ENCODE data around the gene PRDM5. TPM values are rescaled to one million over a fixed set of nuclear protein-coding genes. Genes with fewer than 3 reads are reported as not detected.

PRDM5 gene
- total and polyA plus RNA-seq, 5 donors from 2014 or later, result 0.07 to 0.67 (median 0.11) TPM; not detected in 2

DNA sequence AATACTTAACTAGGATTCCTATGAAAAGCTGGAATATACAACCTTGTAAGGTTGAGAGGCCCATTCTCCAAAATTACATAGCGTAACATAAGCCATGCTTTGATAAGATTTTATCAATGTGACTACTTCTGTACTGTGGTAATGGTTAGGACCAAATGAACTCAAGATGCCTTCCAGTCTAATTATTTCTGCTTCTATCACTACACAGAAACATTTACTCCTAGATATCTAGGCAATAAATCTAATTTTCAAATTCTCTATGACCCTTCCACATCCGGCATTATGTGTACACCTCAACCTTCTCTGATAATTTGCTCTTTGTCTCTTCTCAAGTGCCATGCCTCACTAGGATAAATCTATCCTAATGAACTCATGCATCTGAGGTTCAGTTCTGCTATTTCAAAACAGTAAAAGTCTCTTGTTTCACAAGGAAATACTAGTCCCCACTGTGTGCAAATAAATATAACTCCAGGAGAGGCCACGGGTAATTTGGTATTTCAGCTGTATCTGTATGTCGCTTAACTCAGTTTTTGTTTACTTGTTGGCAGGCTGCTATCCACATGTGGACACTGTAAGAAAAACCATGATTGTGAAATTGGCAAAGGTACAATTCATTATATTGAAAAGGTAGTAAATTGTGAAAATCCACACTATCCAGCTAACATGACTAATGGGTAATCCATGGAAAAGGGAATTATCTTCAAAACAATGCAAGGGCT is 93.3 kb downstream of the PRDM5 start:
- no peak overlapping the region for H3K27ac Mint-ChIP-seq
- H3K9me3 Mint-ChIP-seq, result peaks cover 0 to 6% (median 2%) of the 10 kb centered on the region in 7 donors
- H3K27me3 Mint-ChIP-seq, result peaks cover 12% of the 10 kb centered on the region
- Histone ChIP-seq H3K9me3 (ENCODE audit: control insufficient read depth in 2 of 2, low read length in 2 of 2) (no peaks in the 10 kb centered on the region), H3K4me1 (ENCODE audit: control insufficient read depth, insufficient read depth, low read length, poor library complexity, severe bottlenecking) (no peaks in the 10 kb centered on the region), H3K27me3 (ENCODE audit: control insufficient read depth, insufficient read depth, low read length) (peaks cover 8% of the 10 kb centered on the region), H3K36me3 (ENCODE audit: control insufficient read depth, insufficient read depth, low read length) (no peaks in the 10 kb centered on the region), H3K27ac (ENCODE audit: insufficient read depth, low read length, poor library complexity, severe bottlenecking) (no peak overlapping the region), H3K4me3 (ENCODE audit: low read depth, low read length) (no peak overlapping the region)
- no peaks in the 10 kb centered on the region for H3K4me1 Mint-ChIP-seq
- DNase-seq (no peak), ATAC-seq (ENCODE audit: low read depth in 2 of 2) (no peak)
- no peak overlapping the region for H3K4me3 Mint-ChIP-seq
- H3K36me3 Mint-ChIP-seq, result no peaks in the 10 kb centered on the region

DNA sequence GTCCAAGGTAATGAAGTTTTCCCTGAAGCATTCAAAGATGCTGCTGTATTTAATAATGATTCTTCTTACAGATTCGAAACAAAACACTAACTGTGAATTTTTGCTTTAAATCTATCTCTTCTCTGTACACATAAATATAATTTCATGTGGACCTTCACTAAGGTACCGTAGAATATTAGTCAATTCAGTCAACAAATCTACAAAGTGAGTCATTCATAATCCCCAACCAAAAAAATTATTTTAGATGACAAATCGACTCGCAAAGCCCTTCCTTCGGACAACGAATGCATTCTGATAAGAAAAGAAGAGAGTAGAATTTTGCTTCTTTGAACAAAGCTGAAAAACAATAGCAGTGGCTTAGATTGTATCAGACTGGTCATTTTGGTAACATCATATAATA is 95.7 kb downstream of the PRDM5 start:
- H3K4me3 ChIP-seq (ENCODE audit: low read depth, low read length), result no peak overlapping the region
- H3K4me1 ChIP-seq (ENCODE audit: control insufficient read depth, insufficient read depth, low read length, poor library complexity, severe bottlenecking), result no peaks in the 10 kb centered on the region
- no peaks in the 10 kb centered on the region for H3K9me3 ChIP-seq (ENCODE audit: control insufficient read depth in 2 of 2, low read length in 2 of 2)
- H3K27me3 Mint-ChIP-seq, result peaks cover 12% of the 10 kb centered on the region
- no peaks in the 10 kb centered on the region for H3K36me3 ChIP-seq (ENCODE audit: control insufficient read depth, insufficient read depth, low read length)
- no peaks in the 10 kb centered on the region for H3K4me1 Mint-ChIP-seq
- H3K36me3 Mint-ChIP-seq, result no peaks in the 10 kb centered on the region
- no peak overlapping the region for H3K27ac Mint-ChIP-seq
- DNase-seq (no peak), ATAC-seq (ENCODE audit: low read depth in 2 of 2) (no peak)
- H3K27me3 ChIP-seq (ENCODE audit: control insufficient read depth, insufficient read depth, low read length), result peaks cover 8% of the 10 kb centered on the region
- H3K4me3 Mint-ChIP-seq, result no peak overlapping the region
- peaks cover 0 to 3% (median 0%) of the 10 kb centered on the region in 7 donors for H3K9me3 Mint-ChIP-seq
- H3K27ac ChIP-seq (ENCODE audit: insufficient read depth, low read length, poor library complexity, severe bottlenecking), result no peak overlapping the region

DNA sequence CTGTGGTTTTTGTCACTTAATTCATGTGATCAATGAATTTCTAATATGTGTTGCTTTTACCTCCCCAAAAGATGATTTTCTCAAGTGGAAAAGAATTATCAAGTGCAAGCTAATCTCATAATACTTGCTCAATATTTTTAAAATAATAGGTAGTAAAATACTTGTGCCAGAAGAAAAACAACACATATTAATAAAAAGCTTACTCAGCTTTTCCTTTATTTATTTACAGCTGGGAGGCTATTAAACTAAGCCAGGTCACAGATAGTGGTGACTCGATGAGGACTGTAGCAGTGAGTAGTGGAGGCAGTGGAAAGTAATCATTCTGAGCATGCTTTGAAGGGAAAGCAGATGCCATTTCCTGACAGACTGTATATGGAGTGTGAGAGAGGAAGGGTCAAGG is 96.1 kb downstream of the PRDM5 start:
- H3K36me3 Mint-ChIP-seq, result no peaks in the 10 kb centered on the region
- H3K27ac Mint-ChIP-seq, result no peak overlapping the region
- ATAC-seq (ENCODE audit: low read depth in 2 of 2) (no peak), DNase-seq (no peak)
- peaks cover 12% of the 10 kb centered on the region for H3K27me3 Mint-ChIP-seq
- Histone ChIP-seq H3K4me1 (ENCODE audit: control insufficient read depth, insufficient read depth, low read length, poor library complexity, severe bottlenecking) (no peaks in the 10 kb centered on the region), H3K27ac (ENCODE audit: insufficient read depth, low read length, poor library complexity, severe bottlenecking) (no peak overlapping the region), H3K9me3 (ENCODE audit: control insufficient read depth in 2 of 2, low read length in 2 of 2) (no peaks in the 10 kb centered on the region), H3K36me3 (ENCODE audit: control insufficient read depth, insufficient read depth, low read length) (no peaks in the 10 kb centered on the region), H3K27me3 (ENCODE audit: control insufficient read depth, insufficient read depth, low read length) (peaks cover 8% of the 10 kb centered on the region), H3K4me3 (ENCODE audit: low read depth, low read length) (no peak overlapping the region)
- no peak overlapping the region for H3K4me3 Mint-ChIP-seq
- no peaks in the 10 kb centered on the region for H3K4me1 Mint-ChIP-seq
- H3K9me3 Mint-ChIP-seq, result peaks cover 0 to 3% (median 0%) of the 10 kb centered on the region in 7 donors

DNA sequence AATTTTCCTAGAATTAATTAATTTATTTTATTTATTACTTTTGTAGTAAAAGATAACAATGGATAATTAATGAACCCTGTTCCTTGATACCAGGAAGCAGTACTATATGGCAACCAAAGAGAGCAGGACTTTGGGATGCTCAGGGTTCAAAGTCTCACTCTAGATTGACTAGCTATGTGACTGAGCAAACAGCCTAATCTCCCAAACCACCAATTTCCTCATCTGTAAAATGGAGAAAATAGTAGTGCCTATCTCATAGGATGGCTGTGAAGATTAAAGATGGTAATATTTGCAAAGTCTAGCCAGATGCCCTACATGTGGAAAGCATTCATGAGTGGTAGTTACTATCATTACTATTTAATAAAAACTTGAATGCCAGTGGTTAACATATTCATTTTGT is 97.6 kb downstream of the PRDM5 start:
- H3K4me1 ChIP-seq (ENCODE audit: control insufficient read depth, insufficient read depth, low read length, poor library complexity, severe bottlenecking), result no peaks in the 10 kb centered on the region
- Mint-ChIP-seq H3K36me3 (no peaks in the 10 kb centered on the region), H3K27ac (no peak overlapping the region), H3K4me3 (no peak overlapping the region), H3K4me1 (peaks cover 0 to under 1% (median 0%) of the 10 kb centered on the region in 4 donors), H3K9me3 (peaks cover 0 to 3% (median 0%) of the 10 kb centered on the region in 7 donors), H3K27me3 (peaks cover 8% of the 10 kb centered on the region)
- no peaks in the 10 kb centered on the region for H3K36me3 ChIP-seq (ENCODE audit: control insufficient read depth, insufficient read depth, low read length)
- H3K27me3 ChIP-seq (ENCODE audit: control insufficient read depth, insufficient read depth, low read length), result peaks cover 5% of the 10 kb centered on the region
- no peak overlapping the region for H3K27ac ChIP-seq (ENCODE audit: insufficient read depth, low read length, poor library complexity, severe bottlenecking)
- ATAC-seq (ENCODE audit: low read depth in 2 of 2) (no peak), DNase-seq (no peak)
- H3K9me3 ChIP-seq (ENCODE audit: control insufficient read depth in 2 of 2, low read length in 2 of 2), result no peaks in the 10 kb centered on the region
- H3K4me3 ChIP-seq (ENCODE audit: low read depth, low read length), result no peak overlapping the region

GRCh38 chr4:120821977-120822376 is 100.5 kb downstream of the PRDM5 start:
- Histone ChIP-seq H3K4me3 (ENCODE audit: low read depth, low read length) (no peak overlapping the region), H3K36me3 (ENCODE audit: control insufficient read depth, insufficient read depth, low read length) (no peaks in the 10 kb centered on the region), H3K27ac (ENCODE audit: insufficient read depth, low read length, poor library complexity, severe bottlenecking) (no peak overlapping the region), H3K9me3 (ENCODE audit: control insufficient read depth in 2 of 2, low read length in 2 of 2) (no peaks in the 10 kb centered on the region), H3K27me3 (ENCODE audit: control insufficient read depth, insufficient read depth, low read length) (no peaks in the 10 kb centered on the region), H3K4me1 (ENCODE audit: control insufficient read depth, insufficient read depth, low read length, poor library complexity, severe bottlenecking) (no peaks in the 10 kb centered on the region)
- Mint-ChIP-seq H3K36me3 (no peaks in the 10 kb centered on the region), H3K27ac (no peak overlapping the region), H3K4me1 (peaks cover 0 to 4% (median 0%) of the 10 kb centered on the region in 4 donors), H3K9me3 (peaks cover 0 to 3% (median 0%) of the 10 kb centered on the region in 7 donors), H3K4me3 (no peak overlapping the region), H3K27me3 (peaks cover 4% of the 10 kb centered on the region)
- no peak for DNase-seq
- ATAC-seq (ENCODE audit: low read depth in 2 of 2), result no peak

DNA sequence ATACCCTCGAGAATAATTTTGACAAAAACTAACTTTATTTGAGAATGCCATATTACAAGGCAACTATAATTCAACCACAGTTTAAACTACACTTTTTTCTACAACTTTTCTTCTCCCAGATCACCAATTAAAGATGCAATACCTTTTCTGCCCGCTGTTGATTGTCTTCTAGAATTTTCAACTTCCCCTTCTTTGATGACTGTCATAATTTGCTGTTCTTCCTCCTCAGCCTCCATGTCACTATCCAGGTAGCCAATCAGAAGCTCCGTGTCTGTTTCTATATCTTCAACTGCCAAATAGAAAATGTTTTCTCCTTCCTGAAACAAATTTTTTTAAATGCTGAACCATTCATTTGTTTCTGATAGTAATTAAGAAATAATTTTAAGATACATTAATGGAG is 101.5 kb downstream of the PRDM5 start:
- no peaks in the 10 kb centered on the region for H3K9me3 ChIP-seq (ENCODE audit: control insufficient read depth in 2 of 2, low read length in 2 of 2)
- H3K4me3 Mint-ChIP-seq, result no peak overlapping the region
- ATAC-seq (ENCODE audit: low read depth in 2 of 2) (no peak), DNase-seq (no peak)
- H3K9me3 Mint-ChIP-seq, result peaks cover 0 to 2% (median 0%) of the 10 kb centered on the region in 7 donors
- no peak overlapping the region for H3K4me3 ChIP-seq (ENCODE audit: low read depth, low read length)
- no peak overlapping the region for H3K27ac Mint-ChIP-seq
- H3K4me1 Mint-ChIP-seq, result peaks cover 0 to 4% (median 0%) of the 10 kb centered on the region in 4 donors
- no peaks in the 10 kb centered on the region for H3K36me3 Mint-ChIP-seq
- H3K27ac ChIP-seq (ENCODE audit: insufficient read depth, low read length, poor library complexity, severe bottlenecking), result no peak overlapping the region
- H3K27me3 Mint-ChIP-seq, result peaks cover 4% of the 10 kb centered on the region
- no peaks in the 10 kb centered on the region for H3K27me3 ChIP-seq (ENCODE audit: control insufficient read depth, insufficient read depth, low read length)
- H3K4me1 ChIP-seq (ENCODE audit: control insufficient read depth, insufficient read depth, low read length, poor library complexity, severe bottlenecking), result no peaks in the 10 kb centered on the region
- H3K36me3 ChIP-seq (ENCODE audit: control insufficient read depth, insufficient read depth, low read length), result no peaks in the 10 kb centered on the region

DNA sequence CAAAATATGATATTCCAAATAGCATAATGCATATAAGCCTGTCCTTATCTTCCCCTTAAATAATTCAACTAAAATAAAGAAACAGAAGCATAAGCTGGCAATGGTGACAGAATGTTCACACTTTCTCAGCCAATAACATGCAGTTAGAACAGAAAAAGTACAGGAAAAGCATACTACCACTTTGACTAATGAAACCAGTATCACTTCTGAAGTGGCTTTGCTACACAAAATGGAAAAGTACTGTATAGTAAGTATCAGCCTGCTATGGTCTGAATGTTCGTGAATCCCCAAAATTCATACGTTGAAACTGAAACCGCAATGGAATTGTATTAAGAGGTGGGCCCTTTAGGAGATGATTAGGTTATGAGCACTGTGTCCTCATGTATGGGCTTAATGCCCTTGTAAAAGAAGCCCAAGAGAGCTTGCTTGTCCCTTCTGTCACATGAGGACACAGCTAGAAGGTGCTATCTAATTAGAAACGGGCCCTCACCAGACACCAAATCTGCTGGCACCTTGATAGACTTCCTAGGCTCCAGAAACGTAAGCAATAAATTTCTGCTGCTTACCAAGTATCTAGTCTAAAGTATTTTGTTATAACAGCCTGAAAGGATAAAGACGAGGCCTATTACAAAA is 102.6 kb downstream of the PRDM5 start:
- Histone ChIP-seq H3K4me1 (ENCODE audit: control insufficient read depth, insufficient read depth, low read length, poor library complexity, severe bottlenecking) (no peaks in the 10 kb centered on the region), H3K27me3 (ENCODE audit: control insufficient read depth, insufficient read depth, low read length) (no peaks in the 10 kb centered on the region), H3K4me3 (ENCODE audit: low read depth, low read length) (no peak overlapping the region), H3K27ac (ENCODE audit: insufficient read depth, low read length, poor library complexity, severe bottlenecking) (no peak overlapping the region), H3K36me3 (ENCODE audit: control insufficient read depth, insufficient read depth, low read length) (no peaks in the 10 kb centered on the region), H3K9me3 (ENCODE audit: control insufficient read depth in 2 of 2, low read length in 2 of 2) (no peaks in the 10 kb centered on the region)
- no peak overlapping the region for H3K4me3 Mint-ChIP-seq
- ATAC-seq (ENCODE audit: low read depth in 2 of 2) (no peak), DNase-seq (peak in 1 of 3 donors; percentile 11)
- H3K27ac Mint-ChIP-seq, result no peak overlapping the region
- H3K4me1 Mint-ChIP-seq, result peaks cover 0 to 4% (median 0%) of the 10 kb centered on the region in 4 donors
- H3K9me3 Mint-ChIP-seq, result no peaks in the 10 kb centered on the region
- H3K27me3 Mint-ChIP-seq, result peaks cover 4% of the 10 kb centered on the region
- no peaks in the 10 kb centered on the region for H3K36me3 Mint-ChIP-seq

All from CD4-positive, CD25-positive, alpha-beta regulatory T cell (primary cell).